ENCODE results near the gene PCDH19. TPM values are rescaled to one million over a fixed set of nuclear protein-coding genes. Genes with fewer than 3 reads are reported as not detected.

The PCDH19 gene
- total and polyA plus RNA-seq, 2 experiments from 2014 or later, result 0.87 to 1.4 TPM

DNA sequence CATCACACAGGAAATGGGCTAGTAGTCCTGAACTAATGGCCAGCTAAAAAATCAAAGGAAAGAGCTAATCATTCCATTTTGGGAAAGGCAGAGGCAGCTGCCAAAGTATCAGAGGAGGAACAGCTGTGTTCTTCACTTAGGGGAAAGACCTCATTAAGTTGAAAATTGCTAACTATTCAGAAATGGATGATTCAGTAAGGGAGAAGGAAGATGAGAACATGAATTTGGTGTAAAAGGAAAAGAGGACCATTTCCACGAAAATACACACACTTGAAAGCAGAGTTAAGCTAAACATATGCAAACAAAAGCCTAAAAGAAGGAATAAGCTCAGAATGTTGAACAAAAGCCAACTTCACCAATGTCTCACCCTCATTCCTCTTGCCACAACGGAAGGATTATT lies 90.4 kb downstream of the PCDH19 start (continued):
- TF ChIP-seq STAT1 (IDR thresholded peaks at IDR 0.05; ENCODE audit: unreplicated experiment), result no peak

- Mint-ChIP-seq H3K36me3 (ENCODE audit: low read depth) (no peaks in the 10 kb centered on the region), H3K4me1 (no peaks in the 10 kb centered on the region; the same call in 2 of the 3 replicates), H3K27ac (no peak overlapping the region), H3K9me3 (no peaks in the 10 kb centered on the region), H3K4me3 (no peak overlapping the region), H3K27me3 (ENCODE audit: insufficient read depth, low read depth, poor library complexity) (no peaks in the 10 kb centered on the region)
- Histone ChIP-seq H3K4me1 (ENCODE audit: insufficient read depth) (no peaks in the 10 kb centered on the region), H3K79me2 (replicated peaks; ENCODE audit: insufficient read depth) (no peaks in the 10 kb centered on the region), H3K27me3 (ENCODE audit: insufficient read depth) (no peaks in the 10 kb centered on the region), H3K4me3 (no peak overlapping the region), H3F3A (replicated peaks; ENCODE audit: low read depth) (no peaks in the 10 kb centered on the region), H2AFZ (no peak overlapping the region), H4K20me1 (replicated peaks; ENCODE audit: insufficient read depth) (no peaks in the 10 kb centered on the region), H3K27ac (ENCODE audit: low read depth) (no peak overlapping the region), H3K9me2 (ENCODE audit: insufficient read depth) (no peaks in the 10 kb centered on the region), H3K36me3 (ENCODE audit: insufficient read depth) (no peaks in the 10 kb centered on the region), H3K4me2 (no peak overlapping the region)
- ATAC-seq (no peak), DNase-seq (ENCODE audit: low spot score) (no peak)
- TF ChIP-seq ZNF114 (CRISPR knock-in tag; IDR thresholded peaks at IDR 0.05) (no peak), NANOG (IDR thresholded peaks at IDR 0.05; ENCODE audit: borderline replicate concordance) (no peak), STAT1 (IDR thresholded peaks at IDR 0.05; ENCODE audit: unreplicated experiment) (no peak), REST (IDR thresholded peaks at IDR 0.05; ENCODE audit: unreplicated experiment) (no peak), POLR2AphosphoS5 (IDR thresholded peaks at IDR 0.05; ENCODE audit: low read depth) (no peak), JUNB (IDR thresholded peaks at IDR 0.05; ENCODE audit: unreplicated experiment) (no peak), ZNF331 (CRISPR knock-in tag; IDR thresholded peaks at IDR 0.05; ENCODE audit: low read depth) (no peak), CREB1 (CRISPR knock-in tag; IDR thresholded peaks at IDR 0.05; ENCODE audit: low read depth) (no peak), EZH2 (IDR thresholded peaks at IDR 0.05; ENCODE audit: low read depth, unreplicated experiment) (no peak)
- TF ChIP-seq, protein P1, sequence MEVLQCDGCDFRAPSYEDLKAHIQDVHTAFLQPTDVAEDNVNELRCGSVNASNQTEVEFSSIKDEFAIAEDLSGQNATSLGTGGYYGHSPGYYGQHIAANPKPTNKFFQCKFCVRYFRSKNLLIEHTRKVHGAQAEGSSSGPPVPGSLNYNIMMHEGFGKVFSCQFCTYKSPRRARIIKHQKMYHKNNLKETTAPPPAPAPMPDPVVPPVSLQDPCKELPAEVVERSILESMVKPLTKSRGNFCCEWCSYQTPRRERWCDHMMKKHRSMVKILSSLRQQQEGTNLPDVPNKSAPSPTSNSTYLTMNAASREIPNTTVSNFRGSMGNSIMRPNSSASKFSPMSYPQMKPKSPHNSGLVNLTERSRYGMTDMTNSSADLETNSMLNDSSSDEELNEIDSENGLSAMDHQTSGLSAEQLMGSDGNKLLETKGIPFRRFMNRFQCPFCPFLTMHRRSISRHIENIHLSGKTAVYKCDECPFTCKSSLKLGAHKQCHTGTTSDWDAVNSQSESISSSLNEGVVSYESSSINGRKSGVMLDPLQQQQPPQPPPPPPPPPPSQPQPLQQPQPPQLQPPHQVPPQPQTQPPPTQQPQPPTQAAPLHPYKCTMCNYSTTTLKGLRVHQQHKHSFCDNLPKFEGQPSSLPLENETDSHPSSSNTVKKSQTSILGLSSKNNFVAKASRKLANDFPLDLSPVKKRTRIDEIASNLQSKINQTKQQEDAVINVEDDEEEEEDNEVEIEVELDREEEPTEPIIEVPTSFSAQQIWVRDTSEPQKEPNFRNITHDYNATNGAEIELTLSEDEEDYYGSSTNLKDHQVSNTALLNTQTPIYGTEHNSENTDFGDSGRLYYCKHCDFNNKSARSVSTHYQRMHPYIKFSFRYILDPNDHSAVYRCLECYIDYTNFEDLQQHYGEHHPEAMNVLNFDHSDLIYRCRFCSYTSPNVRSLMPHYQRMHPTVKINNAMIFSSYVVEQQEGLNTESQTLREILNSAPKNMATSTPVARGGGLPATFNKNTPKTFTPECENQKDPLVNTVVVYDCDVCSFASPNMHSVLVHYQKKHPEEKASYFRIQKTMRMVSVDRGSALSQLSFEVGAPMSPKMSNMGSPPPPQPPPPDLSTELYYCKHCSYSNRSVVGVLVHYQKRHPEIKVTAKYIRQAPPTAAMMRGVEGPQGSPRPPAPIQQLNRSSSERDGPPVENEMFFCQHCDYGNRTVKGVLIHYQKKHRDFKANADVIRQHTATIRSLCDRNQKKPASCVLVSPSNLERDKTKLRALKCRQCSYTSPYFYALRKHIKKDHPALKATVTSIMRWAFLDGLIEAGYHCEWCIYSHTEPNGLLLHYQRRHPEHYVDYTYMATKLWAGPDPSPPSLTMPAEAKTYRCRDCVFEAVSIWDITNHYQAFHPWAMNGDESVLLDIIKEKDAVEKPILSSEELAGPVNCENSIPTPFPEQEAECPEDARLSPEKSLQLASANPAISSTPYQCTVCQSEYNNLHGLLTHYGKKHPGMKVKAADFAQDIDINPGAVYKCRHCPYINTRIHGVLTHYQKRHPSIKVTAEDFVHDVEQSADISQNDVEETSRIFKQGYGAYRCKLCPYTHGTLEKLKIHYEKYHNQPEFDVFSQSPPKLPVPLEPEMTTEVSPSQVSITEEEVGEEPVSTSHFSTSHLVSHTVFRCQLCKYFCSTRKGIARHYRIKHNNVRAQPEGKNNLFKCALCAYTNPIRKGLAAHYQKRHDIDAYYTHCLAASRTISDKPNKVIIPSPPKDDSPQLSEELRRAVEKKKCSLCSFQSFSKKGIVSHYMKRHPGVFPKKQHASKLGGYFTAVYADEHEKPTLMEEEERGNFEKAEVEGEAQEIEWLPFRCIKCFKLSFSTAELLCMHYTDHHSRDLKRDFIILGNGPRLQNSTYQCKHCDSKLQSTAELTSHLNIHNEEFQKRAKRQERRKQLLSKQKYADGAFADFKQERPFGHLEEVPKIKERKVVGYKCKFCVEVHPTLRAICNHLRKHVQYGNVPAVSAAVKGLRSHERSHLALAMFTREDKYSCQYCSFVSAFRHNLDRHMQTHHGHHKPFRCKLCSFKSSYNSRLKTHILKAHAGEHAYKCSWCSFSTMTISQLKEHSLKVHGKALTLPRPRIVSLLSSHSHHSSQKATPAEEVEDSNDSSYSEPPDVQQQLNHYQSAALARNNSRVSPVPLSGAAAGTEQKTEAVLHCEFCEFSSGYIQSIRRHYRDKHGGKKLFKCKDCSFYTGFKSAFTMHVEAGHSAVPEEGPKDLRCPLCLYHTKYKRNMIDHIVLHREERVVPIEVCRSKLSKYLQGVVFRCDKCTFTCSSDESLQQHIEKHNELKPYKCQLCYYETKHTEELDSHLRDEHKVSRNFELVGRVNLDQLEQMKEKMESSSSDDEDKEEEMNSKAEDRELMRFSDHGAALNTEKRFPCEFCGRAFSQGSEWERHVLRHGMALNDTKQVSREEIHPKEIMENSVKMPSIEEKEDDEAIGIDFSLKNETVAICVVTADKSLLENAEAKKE (CRISPR knock-in tag; IDR thresholded peaks at IDR 0.05), result no peak
Measured at GRCh38 chrX:100316987-100317386, 93.1 kb downstream of the PCDH19 start.
